ENCODE measurements around the gene ECI1.

Gene ECI1, protein sequence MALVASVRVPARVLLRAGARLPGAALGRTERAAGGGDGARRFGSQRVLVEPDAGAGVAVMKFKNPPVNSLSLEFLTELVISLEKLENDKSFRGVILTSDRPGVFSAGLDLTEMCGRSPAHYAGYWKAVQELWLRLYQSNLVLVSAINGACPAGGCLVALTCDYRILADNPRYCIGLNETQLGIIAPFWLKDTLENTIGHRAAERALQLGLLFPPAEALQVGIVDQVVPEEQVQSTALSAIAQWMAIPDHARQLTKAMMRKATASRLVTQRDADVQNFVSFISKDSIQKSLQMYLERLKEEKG

GRCh38 chr16:2251296-2252111, at the start of gene ECI1:
Gene ECI1 (minus strand): TSS chr16:2251587. CDS start chr16:2251566, 21 bp downstream.
- DNase-seq: peak; percentile 68

DNA sequence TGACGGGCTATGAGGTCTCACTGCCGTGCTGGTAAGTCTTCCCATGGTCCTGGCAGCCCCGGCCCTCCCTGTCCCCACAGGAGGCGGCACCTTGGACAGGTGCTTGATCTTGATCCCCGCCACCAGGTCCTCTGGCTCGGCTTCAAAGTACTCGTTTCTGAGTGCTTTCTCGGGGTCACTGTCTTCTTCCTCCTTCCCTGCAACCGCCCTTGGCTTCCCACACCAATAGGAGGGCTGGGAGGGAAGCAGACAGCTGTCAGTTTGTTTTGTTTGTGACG, 48.5 kb upstream of the ECI1 start:
- DNase-seq: no peak

DNA sequence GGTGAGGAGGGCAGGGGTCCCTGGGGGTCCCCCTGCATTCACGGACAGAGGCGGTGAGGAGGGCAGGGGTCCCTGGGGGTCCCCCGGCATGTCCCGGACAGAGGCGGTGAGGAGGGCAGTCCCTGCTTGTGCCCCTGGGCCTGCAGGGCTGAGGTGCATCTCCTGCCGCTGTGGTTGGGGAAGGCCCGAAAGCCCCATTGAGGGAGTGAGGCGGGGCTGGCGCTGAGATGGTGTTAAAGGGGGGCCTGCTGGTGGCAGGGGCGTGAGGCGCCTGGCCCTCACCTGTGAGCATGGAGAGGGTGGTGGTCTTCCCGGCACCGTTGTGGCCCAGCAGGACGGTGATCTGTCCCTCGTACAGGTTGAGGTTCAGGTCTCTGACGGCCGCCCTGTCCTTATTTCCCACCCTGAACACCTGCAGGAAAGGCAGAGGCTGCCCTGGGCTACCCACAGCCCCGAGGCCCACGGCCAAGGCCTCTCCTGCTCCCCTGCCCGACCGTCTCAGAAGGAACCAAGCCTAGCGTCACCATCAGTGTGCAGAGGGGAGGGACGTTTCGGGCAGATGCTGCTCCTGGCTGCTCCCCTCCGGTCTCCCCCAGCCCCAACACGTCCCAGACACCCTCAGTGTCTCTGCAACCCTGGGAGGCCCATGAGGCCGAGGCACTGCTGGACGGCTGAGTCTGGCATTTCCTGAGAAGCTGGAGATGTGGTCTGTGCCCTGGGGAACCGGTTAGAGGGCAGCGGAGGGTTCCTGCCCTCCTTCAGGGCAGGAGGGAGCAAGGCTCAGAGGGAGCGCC, 47.9 kb upstream of the ECI1 start:
- no peak for DNase-seq

DNA sequence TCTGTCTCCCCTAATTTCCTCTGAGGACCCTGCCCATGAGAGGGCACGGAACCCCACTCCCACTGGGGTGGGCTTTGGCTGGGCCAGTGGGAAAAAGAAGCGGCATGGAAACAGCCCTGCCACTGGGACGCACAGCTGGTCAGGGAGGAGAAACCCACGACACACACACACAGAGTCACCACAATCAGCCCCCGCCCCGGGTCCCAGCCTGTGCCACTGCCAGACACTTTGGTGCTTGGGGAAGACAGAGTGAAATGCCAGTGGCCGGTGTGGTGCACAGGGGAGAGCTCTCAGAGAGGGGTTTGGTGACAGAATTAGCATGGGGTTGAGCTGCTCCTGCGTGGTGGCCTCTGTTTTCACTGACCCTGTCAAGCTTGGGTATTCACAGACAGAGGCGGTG, 47.2 kb upstream of the ECI1 start:
- DNase-seq: no peak

DNA sequence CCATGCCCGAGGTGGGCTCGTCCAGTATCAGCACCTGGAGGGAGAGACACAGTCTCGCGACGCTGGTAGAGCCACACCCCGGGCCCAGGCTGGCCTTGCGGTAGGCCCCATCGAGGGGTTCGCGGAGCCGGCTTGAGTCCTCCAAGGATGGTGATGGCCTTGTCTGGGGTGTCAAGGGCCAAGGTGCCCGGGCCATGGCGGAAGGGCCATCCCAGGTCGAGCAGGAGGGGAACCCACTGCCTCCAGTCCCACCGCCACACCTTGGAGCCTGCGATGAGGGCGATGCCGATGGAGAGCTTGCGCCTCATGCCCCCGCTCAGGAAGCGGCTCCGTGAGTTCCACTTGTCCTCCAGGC, 46.1 kb upstream of the ECI1 start:
- DNase-seq: no peak

DNA sequence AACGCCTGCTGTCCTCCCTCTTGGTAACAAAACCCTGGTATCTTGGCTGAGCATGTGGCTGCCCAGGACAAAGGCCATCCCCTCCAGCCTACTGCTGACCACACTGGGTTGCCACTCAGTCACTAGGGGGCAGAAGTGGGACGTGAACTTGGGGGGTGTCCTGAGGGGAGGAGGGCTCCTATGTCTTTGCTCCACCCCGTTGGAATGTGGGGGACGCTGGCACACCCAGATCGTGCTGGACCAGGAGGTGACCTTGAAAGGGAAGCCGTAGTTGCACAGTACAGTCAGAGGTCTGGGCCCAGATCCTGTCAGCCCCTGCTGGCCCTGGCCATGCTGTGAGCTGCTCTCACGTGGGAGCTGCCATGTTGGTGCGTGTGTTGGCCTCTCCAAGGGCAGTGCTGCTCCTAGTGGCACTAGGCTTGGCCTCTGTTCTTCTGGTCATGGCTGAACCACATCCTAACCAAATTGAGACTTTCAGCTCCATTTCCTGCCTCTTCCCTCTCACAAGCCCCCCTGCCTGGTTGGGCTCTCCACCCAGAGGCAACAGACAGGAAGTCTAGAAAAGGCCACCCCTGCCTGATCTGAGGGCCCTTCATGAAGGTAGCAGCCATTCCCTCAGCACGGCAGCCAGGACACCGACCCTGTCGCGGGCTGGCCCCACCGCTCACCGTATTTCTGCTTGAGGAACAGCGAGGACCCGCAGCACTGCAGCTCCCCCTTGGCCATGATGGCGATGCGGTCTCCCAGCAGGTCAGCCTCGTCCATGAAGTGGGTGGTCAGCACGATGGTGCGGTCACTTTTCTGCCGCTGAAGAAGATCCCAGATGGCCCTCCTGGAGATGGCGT, 45.5 kb upstream of the ECI1 start:
- no peak for DNase-seq

- no peak for DNase-seq
Measured at GRCh38 chr16:2295056-2295798, 43.8 kb upstream of the ECI1 start.

DNA sequence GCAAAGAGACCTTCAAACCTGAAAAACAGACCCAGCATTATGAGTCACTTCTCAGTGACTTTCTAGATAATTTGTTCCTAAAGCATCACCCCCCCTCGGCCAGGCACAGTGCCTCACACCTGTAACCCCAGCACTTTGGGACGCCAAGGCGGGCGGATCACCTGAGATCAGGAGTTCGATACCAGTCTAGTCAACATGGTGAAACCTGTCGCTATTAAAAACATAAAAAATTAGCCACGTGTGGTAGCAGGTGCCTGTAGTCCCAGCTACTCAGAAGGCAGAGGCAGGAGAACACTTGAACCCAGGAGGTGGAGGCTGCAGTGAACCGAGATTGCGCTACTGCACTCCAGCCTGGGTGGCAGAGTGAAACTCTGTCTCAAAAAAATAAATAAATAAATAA, 40.8 kb upstream of the ECI1 start:
- DNase-seq: no peak

GRCh38 chr16:2289282-2289681, 37.9 kb upstream of the ECI1 start:
- DNase-seq: no peak

DNA sequence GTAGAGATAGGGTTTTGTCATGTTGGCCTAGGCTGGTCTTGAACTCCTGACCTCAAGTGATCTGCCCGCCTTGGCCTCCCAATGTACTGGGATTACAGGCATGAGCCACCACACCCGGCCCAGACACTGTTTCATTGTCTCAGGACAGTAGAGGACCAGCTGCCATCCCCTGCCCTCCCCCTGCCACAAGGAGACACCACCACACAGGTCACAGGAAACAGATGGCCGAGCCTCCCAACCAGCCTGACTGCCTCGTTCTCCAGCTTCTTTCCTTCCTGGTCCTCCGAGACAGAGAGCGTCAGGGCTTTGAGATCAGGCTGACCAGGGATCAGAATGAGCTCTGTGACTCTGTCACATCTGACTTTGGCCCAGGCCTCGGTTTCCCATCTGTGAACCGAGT, 37.3 kb upstream of the ECI1 start:
- no peak for DNase-seq

- no peak for DNase-seq
Measured at GRCh38 chr16:2287916-2288547, 36.6 kb upstream of the ECI1 start.

DNA sequence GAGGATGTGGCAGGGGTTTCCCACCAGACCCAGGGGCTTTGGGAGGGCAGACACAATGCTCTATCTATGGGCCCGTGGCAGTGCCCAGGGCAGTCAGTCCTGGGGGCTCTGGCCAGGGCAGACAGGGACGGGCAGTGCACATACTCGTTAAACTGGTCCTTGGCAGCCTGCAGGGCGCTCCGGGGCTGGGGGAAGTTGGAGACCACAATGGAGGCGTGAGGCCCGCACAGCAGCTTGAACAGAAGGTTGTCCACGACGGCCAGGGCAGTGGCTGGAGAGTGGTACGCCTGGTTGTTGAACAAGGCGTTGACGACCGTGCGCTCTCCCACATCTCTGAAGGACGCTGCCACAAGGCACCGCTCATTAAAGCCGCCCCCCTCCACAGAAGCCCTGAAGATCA, 35.2 kb upstream of the ECI1 start:
- DNase-seq: no peak

- no peak for DNase-seq
Measured at GRCh38 chr16:2285731-2286191, 34.4 kb upstream of the ECI1 start.

- no peak for DNase-seq
Measured at GRCh38 chr16:2284797-2285576, 33.6 kb upstream of the ECI1 start.

GRCh38 chr16:2284001-2284770, 32.8 kb upstream of the ECI1 start:
- no peak for DNase-seq

DNA sequence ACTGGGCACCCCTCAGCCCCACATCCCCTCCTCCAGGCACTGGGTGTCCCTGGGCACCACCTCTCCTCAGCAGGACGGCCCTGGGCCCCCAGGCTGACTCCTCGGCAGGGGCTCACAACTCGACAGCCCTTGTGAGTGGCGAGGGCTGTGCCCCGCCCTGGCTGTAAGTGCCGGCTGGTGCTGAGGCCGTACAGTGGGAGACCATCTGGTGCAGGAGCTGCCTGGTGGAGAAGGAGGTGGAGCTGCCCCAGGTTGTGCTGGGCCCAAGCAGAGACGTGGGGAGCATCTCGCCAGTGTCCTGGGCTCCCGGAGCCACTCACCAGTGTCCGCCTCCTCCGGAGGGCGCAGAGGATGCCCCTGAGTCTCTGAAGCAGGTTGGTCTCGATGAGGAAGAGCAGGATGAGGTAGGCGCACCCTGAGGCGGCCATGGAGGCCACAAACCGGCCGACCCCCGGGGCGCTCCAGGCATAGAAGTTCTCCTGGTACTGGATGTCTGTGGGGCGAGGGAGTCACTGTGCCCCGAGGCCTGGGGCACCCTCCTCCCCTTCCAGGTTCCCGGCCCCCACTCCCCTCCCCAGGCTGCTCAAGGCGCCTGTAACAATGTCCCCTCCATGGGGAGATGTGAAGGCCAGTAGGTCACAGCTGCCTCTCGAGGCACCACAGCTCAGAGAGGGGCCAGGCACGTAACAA, 31.6 kb upstream of the ECI1 start:
- no peak for DNase-seq

DNA sequence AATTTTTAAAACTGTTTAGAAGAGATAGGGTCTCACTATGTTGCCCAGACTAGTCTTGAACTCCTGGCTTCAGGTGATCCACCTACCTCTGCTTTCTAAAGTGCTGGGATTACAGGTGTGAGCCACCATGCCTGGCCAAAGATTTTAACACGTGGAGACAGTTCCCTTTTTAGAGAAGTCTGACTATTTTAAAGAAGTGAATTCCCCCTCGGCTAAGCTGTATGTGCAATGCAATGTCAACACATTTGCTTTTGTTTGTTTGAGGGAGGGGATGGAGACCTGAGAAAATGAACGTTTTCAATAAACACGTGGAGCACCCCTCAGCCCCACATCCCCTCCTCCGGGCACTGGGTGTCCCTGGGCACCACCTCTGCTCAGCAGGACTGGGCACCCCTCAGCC, 30.9 kb upstream of the ECI1 start:
- DNase-seq: no peak

- DNase-seq: no peak
Measured at GRCh38 chr16:2280981-2281542, 29.7 kb upstream of the ECI1 start.

DNA sequence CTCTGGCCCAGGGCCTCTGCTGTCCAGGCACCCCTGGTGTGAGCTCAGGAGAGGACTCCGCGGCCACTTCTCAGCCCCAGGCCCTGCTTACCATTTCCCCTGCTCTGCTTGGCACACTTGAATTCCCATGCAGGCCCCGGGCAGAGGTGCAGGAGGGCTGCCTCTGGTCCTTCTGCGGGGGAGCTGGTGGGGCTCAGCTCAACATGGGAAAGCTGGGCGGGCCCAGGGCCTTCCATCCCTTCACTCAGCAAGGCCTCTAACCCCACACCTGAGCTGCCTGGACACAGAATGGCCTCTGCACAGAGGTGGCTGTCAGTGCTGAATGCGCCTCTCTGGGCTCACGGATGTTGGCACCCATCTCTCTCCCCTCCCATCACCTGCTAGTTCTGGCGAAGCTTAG, 29.1 kb upstream of the ECI1 start:
- DNase-seq: no peak
